ENCODE results near the gene SEMA5B.

Gene SEMA5B

DNA sequence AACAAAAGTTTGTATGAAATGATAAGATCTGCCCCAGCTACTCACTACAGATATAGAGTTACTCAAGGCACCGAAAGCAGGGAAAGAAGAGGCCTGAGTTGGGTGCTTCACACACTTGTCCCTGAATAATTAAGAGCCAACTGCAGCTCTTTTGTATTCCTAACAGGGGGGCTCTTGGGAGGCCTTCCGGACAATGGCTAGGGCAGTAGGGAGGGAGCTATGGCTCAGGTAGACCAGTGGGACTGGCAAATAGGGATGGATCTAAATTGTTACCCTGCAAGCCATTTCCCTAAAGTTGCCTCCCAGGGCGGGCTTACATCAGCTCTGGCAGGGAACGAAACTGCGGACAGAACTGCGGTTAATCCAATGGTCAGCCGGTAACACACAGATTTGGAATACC is 6.2 kb downstream of the SEMA5B start:
- DNase-seq, result no peak

DNA sequence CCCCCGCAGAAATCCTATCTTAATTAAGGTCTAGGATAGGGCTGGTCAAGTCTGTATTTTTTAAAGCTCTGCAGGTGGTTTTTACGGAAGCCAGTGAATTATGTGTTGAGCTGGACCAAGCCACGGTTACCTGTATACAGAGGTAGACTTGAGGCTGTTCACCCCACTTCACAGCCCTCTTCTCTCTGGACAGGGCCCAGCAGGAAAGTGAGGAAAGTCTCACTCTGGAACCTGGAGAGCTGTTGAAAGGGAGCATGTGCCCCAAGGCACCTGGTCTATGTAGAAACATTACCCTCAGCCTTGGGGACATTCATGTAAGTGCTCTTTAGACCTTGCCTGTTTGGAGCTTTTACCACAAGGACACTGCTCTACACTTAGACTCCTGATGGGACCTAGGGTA is 6.9 kb downstream of the SEMA5B start:
- no peak for DNase-seq

DNA sequence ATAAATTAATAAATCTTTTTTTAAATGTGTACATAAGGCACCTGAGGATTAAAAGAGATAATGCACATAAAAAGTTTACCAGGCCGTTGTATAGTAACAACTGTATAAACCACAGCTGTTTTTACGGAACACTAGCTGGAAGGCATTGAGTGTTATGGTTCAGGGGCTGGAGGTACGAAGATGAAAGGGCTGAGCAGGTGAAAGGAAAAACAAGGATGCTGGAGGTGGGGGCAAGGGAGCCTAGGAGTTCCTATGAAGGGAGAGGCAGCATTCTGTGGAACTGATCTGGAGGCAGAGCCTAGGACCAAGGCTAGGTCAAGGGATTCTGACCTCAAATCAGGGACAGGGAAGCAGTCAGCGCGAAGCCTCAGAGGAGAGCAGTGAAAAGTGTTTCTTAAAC is 8.0 kb downstream of the SEMA5B start:
- no peak for DNase-seq

DNA sequence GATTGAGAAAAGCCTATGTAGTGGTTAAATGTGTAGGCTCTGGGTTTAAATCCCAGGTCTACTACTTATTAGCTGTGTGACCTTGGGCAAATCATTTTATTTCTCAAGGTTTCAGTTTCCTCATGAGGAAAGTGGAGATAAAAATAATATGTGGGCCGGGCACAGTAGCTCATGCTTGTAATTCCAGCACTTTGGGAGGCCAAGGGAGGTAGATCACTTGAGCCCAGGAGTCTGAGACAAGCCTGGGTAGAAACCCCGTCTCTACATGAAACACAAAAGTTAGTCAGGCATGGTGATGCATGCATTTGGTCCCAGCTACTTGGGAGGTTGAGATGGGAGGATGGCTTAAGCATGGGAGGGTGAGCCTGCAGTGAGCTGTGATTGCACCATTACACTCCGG is 8.4 kb downstream of the SEMA5B start:
- no peak for DNase-seq

DNA sequence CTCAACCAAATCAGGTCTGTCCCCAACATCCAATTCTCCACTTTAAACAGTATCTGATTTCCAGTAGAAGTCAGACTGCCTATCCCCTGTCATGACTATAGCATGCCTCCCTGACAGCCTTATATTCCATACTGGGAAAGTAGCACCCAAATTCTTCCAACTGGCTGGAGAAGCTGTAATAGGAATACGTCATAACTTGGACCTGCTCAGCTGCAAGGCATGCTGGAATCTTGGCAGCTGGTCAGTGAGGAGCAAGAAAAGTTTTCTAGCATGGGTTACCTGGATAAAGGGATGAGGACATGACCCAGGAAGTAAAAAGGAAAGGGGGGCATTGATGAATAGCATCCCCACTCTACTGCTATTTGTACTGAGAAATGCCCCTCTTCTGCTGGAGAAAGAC is 8.9 kb downstream of the SEMA5B start:
- no peak for DNase-seq

DNA sequence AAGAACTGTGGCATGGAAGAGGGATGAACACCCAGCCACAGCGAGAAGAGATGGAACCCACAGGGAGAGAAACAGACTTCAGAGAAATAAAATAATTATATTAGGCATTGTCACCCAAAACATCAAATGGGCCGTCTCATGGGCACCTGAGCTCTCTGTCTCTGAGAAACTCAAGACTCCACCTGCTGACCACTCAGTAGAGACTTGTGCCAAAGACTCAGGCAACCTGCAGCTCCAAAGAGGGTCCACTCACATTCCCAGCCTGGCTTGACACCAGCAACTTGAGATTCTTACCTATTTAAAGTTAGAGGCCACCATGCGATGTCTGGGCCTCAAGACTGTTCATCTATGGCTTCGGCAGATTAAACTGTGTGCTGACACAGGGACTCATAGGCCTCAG is 12.0 kb downstream of the SEMA5B start:
- no peak for DNase-seq

DNA sequence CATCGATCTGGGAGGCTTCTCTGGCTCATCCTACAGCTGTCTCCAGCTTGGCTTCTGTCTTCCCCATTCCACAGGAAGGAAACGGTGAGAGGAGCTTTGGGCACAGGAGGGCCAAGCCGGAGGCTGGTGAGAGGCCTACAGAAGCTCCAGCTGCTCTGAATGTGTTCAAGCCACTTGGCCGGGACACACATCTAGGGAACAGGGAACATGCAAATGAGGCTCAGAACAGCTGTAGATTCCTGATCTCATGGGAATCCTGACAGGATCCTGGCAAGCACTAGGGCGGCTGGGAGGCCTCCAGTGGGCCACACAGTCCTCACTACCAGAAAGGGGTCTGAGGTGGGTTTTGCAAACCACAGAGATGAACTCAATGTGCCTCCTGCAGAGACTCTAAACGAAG is 13.7 kb downstream of the SEMA5B start:
- no peak for DNase-seq

DNA sequence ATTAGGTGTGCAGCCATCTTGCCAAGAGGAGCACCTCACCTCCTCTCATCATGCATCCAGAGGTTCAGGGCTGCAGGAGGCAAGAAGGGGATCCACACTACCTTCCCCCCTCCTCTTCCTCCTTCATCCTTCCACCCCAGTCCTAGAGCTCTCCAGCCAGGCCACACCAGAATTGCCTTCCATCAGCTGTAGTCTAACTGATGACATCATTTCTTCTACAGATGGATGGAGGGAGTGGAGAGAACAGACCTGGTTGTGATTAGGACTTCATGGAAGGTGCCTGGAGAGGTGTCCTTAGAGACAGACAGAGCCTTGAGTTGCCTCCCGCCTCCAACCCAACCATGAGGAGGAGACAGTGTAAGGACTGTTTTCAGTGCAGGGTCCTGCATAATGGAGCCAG is 14.9 kb downstream of the SEMA5B start:
- DNase-seq, result no peak

DNA sequence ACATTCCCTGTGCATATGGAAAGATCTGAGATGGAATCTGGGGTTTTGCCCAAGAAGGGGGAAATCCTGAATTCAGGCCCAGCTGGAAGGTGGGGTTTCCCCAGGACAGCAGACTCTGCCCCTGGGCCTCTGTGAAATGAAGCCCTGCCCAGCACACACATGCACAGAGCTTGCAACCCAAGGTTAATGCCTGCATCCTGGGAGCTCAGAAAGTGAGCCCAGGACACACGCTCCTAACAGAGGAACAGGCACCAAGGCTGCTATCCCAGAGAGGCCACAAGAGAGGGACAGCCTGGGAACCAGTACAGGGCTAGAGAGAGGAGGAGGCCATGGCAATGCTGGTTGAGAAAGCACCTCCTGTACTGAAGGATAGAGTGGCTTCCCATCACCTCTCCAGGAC is 16.1 kb downstream of the SEMA5B start:
- no peak for DNase-seq

DNA sequence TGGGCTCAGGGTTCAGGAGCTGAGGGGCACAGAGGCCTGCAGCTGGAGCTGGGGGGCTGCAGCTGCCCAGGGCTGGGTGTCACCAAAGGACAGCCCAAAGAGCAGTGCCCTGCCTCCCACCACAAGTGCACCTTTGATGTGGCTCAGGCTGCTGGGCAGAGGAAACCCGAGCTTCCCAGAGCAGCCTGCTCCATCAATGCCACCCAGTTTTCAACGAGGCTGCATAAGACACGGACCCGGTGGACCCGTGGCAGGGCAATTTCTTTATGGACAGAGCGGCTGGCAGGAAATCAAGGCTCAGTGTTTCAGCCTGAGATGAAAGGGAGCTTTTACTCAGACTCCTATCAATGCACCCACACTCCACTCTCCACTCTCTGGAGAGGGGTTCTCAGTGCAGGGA is 18.7 kb downstream of the SEMA5B start:
- no peak for DNase-seq

DNA sequence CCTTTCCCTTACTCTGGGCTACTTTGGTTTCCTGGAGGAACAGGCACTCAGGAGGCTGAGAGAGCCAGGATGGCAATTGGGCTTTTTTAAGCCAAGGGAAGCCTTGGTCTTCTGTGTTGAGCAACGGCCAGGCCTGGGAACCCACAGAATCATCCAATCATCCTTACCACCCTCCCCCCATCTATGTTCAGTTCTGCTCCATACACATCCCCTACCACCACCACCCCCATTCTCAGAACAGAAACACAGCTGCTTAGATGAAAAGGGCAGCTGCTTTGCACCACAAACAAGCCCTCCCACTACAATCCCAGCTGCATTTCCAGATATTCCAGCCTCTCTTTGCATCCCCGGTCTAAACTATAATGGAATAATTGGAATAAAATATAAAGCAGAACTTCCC is 21.0 kb downstream of the SEMA5B start:
- DNase-seq, result no peak

DNA sequence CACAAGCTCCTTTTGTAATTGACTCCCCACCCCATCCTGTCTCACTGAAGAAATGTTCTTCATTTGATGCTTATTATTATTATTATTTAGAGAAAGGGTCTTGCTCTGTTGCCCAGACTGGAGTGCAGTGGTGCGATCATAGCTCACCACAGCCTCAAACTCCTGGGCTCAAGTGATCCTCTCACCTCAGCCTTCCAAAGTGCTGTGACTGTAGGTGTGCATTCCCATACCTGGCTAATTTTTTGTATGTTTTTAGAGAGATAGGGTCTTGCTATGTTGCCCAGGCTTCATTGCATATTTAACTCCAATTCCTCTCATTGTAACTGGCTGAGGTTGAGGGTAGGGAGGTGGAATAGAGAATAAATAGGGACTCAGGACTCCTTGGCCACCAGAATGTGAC is 22.3 kb downstream of the SEMA5B start:
- DNase-seq, result no peak

DNA sequence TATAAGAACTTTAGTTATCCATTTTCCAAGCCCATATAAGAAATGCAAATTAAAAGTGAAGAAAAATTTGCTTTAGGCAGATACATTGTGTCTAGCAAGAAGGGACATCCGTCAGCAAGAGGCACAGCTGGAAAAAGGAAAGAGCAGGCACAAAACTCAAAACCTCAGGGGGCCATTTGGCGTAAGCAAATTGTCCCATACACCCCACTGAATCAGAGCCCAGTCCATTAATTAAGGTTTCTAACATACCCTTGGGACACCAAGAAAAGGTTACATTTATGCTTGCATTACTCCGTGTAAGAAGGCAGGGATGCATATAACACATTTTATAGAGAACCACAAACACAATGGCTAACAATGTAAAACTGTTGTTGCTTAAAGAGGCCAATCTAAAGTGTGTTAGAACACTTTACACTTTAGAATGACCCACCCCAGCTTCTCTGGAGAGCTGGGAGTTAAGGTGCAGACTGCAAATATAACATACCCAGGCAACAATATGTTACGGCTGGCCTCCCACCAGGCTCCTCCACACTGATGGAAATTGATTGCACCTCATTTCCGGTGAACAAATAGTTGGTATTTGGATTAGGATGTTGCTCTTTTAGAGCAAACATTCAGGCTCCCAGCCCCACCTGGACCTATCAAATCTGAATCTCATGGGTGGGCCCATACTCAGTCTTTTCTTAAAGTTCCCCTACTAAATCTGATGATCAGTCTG is 23.2 kb downstream of the SEMA5B start:
- no peak for DNase-seq

DNA sequence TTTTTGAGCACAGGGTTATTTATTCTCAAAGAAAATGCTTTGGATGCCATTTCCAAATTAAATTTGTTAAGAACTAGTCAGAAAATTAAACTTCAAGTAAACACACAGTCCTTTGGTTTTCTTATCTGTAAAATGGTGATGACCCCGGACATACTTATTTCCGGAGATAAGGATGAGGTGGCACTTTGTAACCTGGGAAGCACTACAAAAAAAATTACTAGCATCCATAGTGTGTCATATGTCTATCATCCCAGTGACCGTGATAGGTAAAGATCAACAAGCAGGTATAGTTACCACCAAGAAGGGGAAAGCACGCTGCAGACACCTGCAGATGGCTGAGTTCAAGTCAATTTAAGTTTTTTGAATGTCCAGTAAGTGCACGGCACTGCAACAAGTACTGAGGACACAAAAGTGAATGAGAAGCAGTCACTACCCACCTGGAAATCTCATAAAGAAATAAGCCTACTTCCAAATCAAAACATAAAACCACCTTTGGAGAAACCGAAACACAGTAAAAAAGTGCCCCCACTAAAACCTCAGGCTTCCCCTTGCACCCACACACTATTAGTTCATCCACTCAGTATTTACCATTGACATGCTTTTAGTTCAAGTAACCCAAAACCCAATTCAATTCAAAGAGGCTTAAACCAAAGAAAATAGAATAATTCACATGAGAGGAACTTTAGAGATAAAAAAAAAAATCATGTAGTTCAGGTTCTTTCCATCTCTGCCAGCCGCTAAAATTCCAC is 24.6 kb downstream of the SEMA5B start:
- no peak for DNase-seq

DNA sequence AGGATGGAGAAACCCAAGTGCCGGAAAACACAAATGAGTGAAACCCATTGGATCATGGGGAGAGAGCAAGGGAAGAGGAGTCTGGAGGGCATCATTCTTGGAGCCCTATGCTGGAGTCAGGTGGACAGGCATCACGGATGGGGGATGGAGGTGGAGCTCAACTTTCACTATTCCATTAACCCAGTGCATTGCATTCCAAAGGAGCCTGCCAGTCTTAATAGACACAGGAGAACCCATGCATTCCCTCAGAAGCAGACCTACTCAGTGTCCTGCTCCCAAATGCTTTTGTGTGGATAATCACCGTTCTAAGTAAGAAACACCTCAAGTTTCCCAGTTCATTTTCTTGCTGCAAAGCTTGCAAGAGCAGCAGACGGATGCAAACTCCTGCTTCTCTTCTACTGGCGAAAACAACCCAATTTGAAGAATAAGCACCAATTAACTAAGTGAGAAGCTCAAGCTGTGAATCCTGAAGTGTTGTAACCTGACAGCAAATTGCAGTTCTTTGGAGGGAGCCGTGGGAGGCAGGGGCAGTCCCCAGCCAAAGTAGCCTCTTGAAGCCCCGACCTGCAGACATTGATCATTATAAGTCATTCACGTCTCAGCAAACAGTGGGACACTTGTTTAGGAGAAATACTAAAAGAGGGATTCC is 25.3 kb downstream of the SEMA5B start:
- no peak for DNase-seq

DNA sequence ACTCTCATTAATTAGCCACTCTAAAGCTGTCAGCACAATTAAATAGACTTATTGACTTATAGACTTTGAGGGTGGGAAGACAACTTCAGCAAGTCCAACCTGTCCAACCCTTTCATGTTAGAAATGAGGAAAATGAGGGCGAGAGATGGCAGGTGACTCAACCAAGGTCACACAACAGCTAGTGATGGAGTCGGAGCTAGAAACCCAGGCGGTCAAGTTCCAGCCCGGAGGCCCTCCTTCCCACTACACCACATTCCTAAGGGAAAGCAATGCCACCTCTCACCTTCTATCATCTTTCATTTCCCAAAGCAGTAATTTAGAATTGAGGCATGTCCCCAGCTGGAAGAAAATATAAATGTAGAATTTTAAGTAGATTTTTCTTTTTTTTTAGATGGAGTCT is 28.7 kb downstream of the SEMA5B start:
- no peak for DNase-seq

DNA sequence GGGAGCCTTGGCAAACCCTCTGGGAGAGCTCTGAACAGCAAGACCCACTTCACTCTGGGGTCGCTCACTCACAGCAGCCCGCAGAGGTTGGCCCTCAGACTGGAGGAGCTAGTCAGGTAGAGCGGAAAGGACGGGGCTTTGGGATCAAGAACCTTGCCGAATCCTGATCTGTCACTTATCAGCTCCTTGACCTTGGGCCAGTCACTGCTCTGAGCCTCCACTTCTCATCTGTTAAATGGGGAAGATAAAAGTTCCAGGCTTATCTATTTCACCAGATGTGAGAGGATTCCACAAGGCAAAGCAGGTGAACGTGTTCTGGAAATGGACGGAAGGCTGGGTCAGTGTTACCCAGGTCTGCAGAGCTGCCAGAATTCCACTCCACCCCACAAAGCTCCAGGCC is 29.4 kb downstream of the SEMA5B start:
- no peak for DNase-seq

DNA sequence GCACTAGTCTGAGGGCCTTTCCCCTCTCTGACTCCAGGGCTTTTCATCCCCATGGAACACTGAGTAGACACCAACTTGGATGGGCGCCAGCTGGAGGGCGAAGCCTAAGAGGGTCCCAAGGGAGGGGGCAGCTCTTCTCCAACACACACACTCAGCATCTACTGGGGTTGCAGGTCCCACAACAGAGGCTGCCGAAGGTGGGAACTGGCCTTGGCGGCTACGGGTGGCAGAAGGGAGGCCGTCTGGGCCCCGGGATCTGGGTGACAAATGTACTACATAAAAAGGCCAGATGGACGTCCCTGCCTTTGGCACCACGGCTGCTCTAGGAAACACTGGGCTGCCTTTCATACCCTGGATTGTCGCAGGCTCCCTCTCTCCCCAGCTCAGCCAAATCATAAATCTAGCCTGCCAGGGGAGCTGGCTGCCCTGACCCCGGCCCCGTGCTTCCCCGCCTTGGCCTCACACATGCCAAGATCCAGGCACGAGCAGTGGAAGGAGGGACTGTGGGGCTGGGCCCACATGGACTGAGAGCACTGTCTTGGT is 31.5 kb downstream of the SEMA5B start:
- DNase-seq, result no peak

DNA sequence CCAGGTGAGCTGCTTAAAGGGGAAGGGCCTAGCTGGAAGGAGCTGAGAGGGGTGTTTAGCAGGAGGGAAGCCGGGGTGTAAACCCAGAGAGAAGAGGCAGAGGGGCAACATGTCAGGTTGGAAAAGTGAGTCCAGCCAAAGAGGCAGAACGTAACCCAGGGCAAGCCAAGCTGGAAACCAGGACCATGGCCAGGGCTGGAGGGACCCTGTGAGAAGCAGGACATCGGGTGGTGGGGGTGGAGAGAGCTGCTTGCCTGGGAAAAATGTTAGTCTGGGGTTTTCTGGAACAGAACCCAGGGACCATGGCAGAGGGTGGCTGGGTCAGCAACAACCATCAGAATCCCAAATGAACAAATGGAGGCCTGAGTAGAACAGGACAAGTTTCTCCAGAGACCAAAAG is 32.6 kb downstream of the SEMA5B start:
- no peak for DNase-seq

DNA sequence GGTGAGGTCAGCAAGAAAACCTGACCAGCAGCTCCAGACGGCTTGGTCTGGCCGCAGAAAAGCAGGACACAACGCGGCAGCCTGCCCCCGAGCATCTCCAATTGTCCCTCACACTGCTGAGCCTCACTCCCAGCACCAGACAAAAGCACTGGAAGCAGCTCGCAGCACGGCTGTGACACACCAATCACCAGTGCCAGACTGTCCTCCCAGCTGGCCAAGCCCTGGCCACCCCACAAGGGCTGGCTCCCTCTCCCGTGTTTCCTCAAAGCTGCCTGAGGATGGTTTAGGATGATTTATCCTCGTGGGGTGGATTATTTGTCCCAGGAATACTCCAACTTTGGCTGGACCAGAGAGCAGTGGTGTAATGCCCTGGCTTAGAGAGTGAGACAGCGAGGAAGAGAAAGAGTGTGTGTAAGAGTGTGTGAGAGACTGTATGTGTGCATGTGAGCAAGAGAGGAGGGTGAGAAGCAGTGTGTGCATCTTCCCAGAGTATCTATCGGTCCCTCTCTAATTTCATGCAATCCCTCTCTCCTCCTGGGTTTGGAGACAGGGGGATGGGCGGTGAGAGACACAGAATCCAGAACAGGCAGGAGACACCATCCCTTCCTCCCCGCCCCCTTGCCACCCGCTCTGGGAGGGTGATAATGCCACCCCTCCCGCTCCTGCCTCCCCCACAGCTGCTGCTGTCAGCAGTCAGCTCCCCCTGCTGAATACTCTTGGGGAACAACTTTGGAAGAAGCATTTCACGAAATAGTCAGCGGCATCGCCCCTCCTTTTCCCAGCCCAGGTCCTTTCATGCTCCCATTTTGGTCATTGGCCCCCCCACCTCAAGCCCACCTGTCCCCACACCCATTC is 34.2 kb downstream of the SEMA5B start:
- no peak for DNase-seq

DNA sequence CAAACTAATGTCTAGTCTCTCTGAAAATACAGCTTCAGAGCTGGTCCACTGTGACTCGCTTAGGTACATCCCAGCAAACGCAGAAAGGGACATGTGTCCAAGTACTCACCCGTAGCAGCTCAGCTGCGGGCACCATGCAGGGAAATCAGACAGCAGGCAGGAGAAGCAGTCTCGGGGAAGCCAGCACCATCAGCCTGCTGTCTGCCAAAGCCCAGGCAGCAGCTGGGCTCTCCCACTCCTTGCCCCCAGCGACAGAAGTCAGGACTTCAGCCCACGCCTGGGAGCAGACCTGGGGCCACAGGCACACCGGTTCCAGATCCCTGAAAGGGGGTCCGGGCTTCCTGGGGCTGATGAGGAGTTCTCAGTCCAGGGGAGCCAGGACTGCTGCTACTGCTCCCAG is 34.9 kb downstream of the SEMA5B start:
- no peak for DNase-seq

DNA sequence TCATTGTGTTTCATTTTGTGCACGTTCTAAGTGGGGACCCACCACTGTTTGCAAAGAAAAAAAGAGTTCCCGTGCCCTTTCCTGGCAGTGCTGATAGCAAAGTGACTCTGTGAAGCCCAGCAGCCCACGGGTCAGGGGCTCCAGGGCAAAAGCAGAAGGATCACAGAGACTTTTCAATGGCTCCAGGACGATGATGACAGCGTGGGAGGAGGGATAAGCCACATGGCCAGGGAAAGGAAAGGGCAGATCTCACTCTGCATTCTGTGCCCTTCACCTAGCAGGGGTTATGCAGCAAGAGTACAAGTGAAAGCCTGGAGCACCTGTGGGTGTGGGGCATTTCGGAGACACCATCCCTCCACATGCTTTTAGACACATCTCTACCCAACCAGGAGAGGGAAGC is 35.4 kb downstream of the SEMA5B start:
- no peak for DNase-seq

Data from activated CD4-positive, alpha-beta T cell treated with anti-CD3 and anti-CD28 coated beads for 1 hour (primary cell).